ENCODE measurements around the gene DNA2.

Gene DNA2

DNA sequence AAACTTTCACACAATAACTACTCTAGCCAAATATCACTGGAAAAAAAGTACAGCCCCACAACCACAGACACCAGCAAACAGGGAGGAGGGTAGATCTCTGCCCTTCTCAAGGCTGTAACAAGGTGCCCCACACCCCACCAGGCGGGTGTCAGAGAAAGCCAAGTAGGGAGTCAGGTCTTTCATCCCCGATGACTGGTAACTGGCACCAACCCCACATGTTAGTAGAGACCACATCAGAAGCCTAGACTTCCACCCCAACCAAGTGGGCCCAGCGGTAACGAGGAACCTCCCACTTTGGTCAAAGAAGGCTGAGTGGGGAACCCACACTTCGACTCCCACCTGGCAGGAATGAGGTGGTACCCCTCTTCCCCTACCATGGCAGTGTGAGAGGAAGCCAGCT is 48.3 kb downstream of the DNA2 start:
- Mint-ChIP-seq H3K36me3 (ENCODE audit: low read depth) (peaks cover 12% of the 10 kb centered on the region), H3K9me3 (no peaks in the 10 kb centered on the region), H3K27ac (no peak overlapping the region), H3K4me3 (no peak overlapping the region), H3K27me3 (no peaks in the 10 kb centered on the region), H3K4me1 (ENCODE audit: low read depth) (no peaks in the 10 kb centered on the region)
- intact Hi-C loops (cut with micrococcal nuclease): no loop called here

DNA sequence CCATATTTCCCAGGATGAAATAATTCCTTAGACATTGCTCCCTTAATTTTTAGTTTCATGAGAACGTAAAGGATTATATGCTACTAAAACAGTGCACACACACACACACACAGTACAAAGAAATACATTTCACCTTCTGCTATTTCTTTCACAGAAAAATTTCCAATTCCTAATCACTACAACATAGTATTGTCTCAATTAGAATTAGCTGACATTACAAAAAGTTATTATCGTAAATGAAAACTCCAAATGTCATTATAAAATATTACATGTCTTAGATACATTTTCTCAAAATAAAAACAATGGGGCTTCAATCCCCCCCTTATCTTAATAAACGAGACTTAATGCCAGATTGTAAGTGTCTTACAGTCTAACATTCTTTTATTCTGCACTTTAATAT is 52.4 kb downstream of the DNA2 start:
- H3K4me1 Mint-ChIP-seq (ENCODE audit: low read depth): no peaks in the 10 kb centered on the region
- no peaks in the 10 kb centered on the region for H3K9me3 Mint-ChIP-seq
- no peak overlapping the region for H3K4me3 Mint-ChIP-seq
- intact Hi-C loops (cut with micrococcal nuclease): no loop called here
- no peak overlapping the region for H3K27ac Mint-ChIP-seq
- no peaks in the 10 kb centered on the region for H3K27me3 Mint-ChIP-seq
- peaks cover 8% of the 10 kb centered on the region for H3K36me3 Mint-ChIP-seq (ENCODE audit: low read depth)

DNA sequence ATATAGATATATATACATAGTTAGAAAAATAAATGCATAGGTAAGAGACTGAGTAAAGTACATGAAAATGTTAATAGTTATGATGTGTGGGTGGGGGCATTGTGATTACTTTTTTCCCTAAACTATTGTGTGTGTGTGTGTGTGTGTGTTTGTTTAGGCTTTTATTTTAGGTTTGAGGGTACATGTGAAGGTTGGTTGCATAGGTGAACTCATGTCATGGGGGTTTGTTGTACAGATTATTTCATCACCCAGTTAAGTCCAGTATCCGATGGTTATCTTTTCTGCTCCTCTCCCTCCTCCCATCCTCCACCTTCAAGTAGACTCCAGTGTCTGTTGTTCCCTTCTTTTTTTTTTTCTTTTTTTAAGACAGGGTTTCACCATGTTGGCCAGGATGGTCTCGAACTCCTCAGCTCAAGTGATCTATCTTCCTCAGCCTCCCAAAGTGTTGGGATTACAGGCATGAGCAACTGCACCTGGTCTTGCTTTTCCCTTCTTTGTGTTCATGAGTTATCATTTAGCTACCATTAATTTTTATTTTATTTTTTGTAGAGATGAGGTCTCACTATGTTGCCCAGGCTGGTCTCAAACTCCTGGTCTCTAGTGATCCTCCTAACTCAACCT is 62.8 kb downstream of the DNA2 start:
- Mint-ChIP-seq H3K27ac (no peak overlapping the region), H3K4me1 (ENCODE audit: low read depth) (peaks cover 20% of the 10 kb centered on the region), H3K36me3 (ENCODE audit: low read depth) (peaks cover 10% of the 10 kb centered on the region), H3K9me3 (no peaks in the 10 kb centered on the region), H3K27me3 (peaks cover 1% of the 10 kb centered on the region), H3K4me3 (no peak overlapping the region)
- intact Hi-C loops (cut with micrococcal nuclease): loop anchor here (5.0 kb wide), 3 partner anchors 77 to 493 kb away; partner anchors contain the start of genes DDX50, HNRNPH3, PBLD and SLC25A16

DNA sequence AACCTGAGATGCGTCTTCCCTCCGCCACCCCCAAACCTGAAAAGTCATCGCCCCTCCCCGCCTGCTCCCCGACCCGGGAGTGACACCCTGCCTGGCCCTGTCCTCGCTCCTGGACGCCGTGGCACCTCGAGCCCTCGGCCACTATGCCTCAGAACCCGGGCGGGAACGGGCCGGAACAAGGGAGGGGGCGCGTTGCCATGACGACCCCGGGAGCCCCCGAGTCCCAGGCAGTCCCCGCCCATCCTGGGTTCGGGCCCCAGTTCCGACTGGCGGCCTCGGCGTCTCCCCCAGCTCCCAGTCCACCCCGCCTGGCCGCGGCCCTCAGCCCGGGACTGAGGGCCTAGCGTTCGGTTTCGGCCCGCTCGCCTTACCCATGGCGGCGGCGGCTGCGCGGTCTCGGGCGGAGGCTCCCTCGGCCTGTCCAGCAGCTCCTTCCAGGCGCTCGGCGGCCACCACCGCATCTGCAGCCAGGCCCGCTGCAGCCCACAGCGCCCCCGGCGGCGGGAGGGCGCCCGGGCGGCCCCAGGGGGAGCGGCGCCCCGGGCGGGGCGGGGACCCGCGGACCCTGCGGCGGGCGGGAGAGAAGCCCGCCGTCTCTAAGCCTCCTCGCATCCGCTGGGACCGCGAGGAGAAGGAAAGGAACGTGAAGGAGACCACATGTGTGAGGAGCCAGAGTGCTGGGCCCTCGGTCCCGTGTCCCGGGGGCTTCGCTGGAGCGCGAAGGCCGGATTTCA is 64.8 kb downstream of the DNA2 start, which contains the start of gene RUFY2:
RUFY2 (minus strand) TSS at position 463 of the 734 bp plus-strand sequence; CDS start at position 375, 88 bp downstream.
- Mint-ChIP-seq H3K4me1 (ENCODE audit: low read depth) (peaks cover 20% of the 10 kb centered on the region), H3K4me3 (peak within 1 kb of the TSS; percentile 96), H3K27me3 (peaks cover 1% of the 10 kb centered on the region), H3K36me3 (ENCODE audit: low read depth) (peaks cover 10% of the 10 kb centered on the region), H3K9me3 (no peaks in the 10 kb centered on the region), H3K27ac (peak within 1 kb of the TSS; percentile 95)
- intact Hi-C loops (cut with micrococcal nuclease): loop anchor here (5.0 kb wide), 3 partner anchors 75 to 495 kb away; partner anchors contain the start of genes DDX50, HNRNPH3, PBLD and SLC25A16

DNA sequence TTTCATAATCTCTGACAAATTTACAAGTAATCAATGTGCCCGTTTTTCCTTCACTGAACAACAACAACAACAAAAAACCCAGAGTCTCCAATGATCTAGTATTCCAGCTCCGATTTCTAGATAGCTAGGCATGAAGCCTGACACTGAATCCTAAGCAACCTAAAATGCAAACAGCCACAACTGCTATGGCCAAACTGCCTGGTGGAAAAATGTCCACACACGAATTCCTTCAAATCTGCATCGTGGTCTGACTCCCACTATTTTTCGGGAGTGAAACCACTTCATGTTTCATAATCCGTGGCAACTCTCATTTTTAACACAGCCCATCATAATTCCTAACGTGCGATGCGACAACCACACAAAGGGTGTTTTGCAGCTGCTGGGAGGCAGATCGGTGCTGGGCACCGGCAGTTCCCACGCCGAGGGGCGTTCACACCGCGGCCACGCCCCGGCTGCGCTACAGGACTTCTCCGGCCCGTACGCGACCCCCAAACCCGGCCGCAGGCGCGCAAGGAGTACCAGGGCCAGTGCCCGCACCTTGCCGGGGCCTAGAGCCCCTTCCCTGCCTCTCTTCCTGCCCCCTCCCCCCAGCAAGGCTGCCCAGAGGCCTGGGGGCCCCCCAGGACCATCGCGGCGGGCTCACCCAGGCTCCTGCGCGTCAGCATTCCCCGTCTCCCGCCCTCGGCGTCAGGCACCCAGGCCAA is 65.5 kb downstream of the DNA2 start:
- peaks cover 1% of the 10 kb centered on the region for H3K27me3 Mint-ChIP-seq
- intact Hi-C loops (cut with micrococcal nuclease): loop anchor here (5.0 kb wide), 3 partner anchors 74 to 496 kb away; partner anchors contain the start of genes DDX50, HNRNPH3, PBLD and SLC25A16

DNA sequence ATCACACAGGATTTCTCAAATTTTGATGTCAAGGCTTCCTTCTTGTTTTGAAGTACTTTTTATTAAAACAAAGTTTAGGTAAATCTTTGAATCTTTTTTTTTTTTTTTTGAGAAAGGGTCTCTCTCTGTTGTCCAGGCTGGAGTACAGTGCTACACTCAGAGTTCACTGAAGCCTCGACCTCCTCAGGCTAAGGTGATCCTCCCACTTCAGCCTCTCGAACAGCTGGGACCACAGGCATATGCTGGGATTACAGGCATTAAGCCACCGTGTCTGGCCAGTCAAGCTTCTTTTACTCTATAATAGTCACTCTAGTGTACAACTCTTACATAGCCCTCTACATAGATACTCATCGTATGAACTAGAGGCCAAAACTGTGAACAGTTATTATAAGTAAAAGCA is 68.1 kb downstream of the DNA2 start:
- H3K4me3 Mint-ChIP-seq: no peak overlapping the region
- H3K4me1 Mint-ChIP-seq (ENCODE audit: low read depth): peaks cover 20% of the 10 kb centered on the region
- H3K9me3 Mint-ChIP-seq: no peaks in the 10 kb centered on the region
- intact Hi-C loops (cut with micrococcal nuclease): no loop called here
- H3K27ac Mint-ChIP-seq: no peak overlapping the region
- H3K27me3 Mint-ChIP-seq: peaks cover 1% of the 10 kb centered on the region
- H3K36me3 Mint-ChIP-seq (ENCODE audit: low read depth): peaks cover 40% of the 10 kb centered on the region

More for the DNA sequence above, 65.5 kb downstream of the DNA2 start:
- Mint-ChIP-seq H3K27ac (peak overlapping the region; percentile 95), H3K4me3 (peak overlapping the region; percentile 96), H3K9me3 (no peaks in the 10 kb centered on the region), H3K4me1 (ENCODE audit: low read depth) (peaks cover 20% of the 10 kb centered on the region), H3K36me3 (ENCODE audit: low read depth) (peaks cover 15% of the 10 kb centered on the region)

DNA sequence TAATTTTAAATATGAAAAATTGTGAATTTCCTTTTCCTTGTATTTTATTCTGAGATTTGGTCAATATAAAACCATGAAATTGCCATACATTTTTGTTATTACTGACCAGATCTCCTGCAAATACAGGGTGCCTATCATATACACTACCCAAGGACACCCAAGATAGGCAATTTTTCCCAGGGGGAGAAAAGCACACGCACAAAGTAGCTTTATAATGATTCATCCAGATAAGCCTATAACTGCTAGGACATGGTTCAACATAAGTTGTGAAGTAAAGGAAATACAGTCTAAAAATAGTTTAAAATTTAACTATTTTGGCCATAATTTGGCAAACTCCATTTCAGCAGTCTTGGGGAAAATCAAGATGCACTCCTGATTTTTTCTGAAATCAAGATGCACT is 69.5 kb downstream of the DNA2 start:
- no peaks in the 10 kb centered on the region for H3K27me3 Mint-ChIP-seq
- no peak overlapping the region for H3K4me3 Mint-ChIP-seq
- H3K9me3 Mint-ChIP-seq: no peaks in the 10 kb centered on the region
- H3K4me1 Mint-ChIP-seq (ENCODE audit: low read depth): peaks cover 20% of the 10 kb centered on the region
- intact Hi-C loops (cut with micrococcal nuclease): no loop called here
- H3K27ac Mint-ChIP-seq: no peak overlapping the region
- peaks cover 40% of the 10 kb centered on the region for H3K36me3 Mint-ChIP-seq (ENCODE audit: low read depth)

DNA sequence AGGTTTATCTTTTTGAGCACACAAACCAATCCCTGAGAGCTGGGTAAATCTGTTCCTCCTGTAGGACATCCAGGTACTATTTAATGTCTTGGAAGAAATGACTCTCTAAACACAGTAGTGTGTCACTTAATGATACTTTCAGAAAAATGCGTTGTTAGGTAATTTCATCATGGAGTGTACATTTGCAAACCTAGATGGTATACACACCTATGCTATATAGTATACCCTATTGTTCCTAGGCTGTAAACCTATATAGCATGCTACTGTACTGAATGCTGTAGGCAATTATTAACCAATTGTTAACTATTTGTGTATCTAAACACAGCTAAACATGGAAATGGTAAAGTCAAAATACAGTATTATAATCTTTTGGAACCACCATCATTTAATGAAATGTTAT is 74.8 kb downstream of the DNA2 start:
- H3K9me3 Mint-ChIP-seq: no peaks in the 10 kb centered on the region
- no peak overlapping the region for H3K27ac Mint-ChIP-seq
- no peak overlapping the region for H3K4me3 Mint-ChIP-seq
- no peaks in the 10 kb centered on the region for H3K4me1 Mint-ChIP-seq (ENCODE audit: low read depth)
- intact Hi-C loops (cut with micrococcal nuclease): no loop called here
- H3K27me3 Mint-ChIP-seq: no peaks in the 10 kb centered on the region
- peaks cover 67% of the 10 kb centered on the region for H3K36me3 Mint-ChIP-seq (ENCODE audit: low read depth)

DNA sequence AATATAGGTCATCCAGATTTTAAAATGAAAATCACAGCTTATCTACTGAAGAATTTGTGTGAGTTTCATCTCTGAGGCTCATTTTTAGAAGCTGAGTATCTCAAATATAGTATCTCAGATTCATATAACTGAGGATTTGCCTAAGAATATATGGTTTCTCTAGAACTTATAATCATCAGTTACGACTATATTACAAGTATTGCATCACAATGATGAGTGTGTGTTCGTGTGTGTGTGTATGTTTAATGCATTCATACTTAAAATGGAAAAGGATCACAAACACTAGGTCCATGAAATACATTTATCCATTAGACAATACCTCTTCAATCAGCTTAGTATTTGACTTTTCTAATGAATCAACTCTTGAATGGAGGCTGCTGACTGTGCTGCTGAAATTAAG is 86.0 kb downstream of the DNA2 start:
- Mint-ChIP-seq H3K27me3 (no peaks in the 10 kb centered on the region), H3K36me3 (ENCODE audit: low read depth) (peaks cover 90% of the 10 kb centered on the region), H3K27ac (no peak overlapping the region), H3K9me3 (no peaks in the 10 kb centered on the region), H3K4me1 (ENCODE audit: low read depth) (no peaks in the 10 kb centered on the region), H3K4me3 (no peak overlapping the region)
- intact Hi-C loops (cut with micrococcal nuclease): no loop called here

DNA sequence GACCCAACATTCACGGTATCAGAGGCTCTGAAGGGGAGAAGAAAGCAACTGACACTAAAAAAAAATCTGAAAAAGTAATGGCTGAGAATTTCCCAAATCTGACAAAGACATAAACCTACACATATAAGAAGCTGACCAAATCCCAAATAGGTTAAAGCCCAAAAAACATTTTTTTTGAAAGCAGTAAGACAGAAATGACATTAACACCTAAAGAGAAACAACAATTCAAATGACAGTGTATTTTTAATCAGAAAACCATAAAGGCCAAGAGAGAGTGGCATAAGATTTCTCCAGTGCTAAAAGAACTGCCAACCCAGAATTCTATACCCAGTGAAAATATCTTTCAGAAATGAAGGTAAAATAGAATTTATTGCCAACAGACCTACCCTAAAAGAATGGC is 100.2 kb downstream of the DNA2 start:
- Mint-ChIP-seq H3K4me3 (no peak overlapping the region), H3K27ac (no peak overlapping the region), H3K27me3 (no peaks in the 10 kb centered on the region), H3K9me3 (peaks cover 15% of the 10 kb centered on the region), H3K36me3 (ENCODE audit: low read depth) (peaks cover 77% of the 10 kb centered on the region), H3K4me1 (ENCODE audit: low read depth) (no peaks in the 10 kb centered on the region)
- intact Hi-C loops (cut with micrococcal nuclease): no loop called here

DNA sequence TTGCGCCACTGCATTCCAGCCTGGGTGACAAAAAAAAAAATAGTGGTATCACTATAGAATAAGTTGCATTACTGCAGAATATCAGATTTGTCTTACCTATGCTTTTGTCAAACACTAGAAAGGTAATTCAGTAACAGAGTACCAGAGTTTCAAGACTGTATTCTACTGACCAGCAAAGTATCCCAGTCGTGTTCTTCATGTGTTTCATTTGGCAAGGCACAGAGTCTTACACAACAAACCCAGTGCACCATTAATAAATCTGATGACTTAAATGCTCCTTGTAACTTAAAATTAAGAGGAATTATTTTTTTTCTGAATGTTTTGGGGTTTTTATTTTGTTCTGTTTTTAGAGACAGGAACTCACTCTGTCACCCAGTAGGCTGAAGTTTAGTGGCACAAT is 104.7 kb downstream of the DNA2 start:
- Mint-ChIP-seq H3K27ac (no peak overlapping the region), H3K9me3 (peaks cover 9% of the 10 kb centered on the region), H3K27me3 (no peaks in the 10 kb centered on the region), H3K4me1 (ENCODE audit: low read depth) (no peaks in the 10 kb centered on the region), H3K36me3 (ENCODE audit: low read depth) (peaks cover 71% of the 10 kb centered on the region), H3K4me3 (no peak overlapping the region)
- intact Hi-C loops (cut with micrococcal nuclease): no loop called here

DNA sequence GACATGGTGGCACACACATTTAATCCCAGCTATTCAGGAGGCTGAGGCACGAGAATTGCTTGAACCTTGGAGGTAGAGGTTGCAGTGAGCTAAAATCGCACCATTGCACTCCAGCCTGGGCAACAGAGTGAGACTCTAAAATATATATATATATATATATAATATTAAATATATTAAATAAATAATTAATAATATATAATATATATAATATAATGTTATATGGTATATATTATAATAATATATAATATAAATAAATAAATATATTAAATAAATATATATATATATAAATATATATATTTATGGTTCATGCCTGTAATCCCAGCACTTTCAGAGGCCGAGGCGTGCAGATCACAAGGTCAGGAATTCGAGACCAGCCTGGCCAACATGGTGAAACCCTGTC is 105.2 kb downstream of the DNA2 start:
- H3K36me3 Mint-ChIP-seq (ENCODE audit: low read depth): peaks cover 71% of the 10 kb centered on the region
- no peak overlapping the region for H3K27ac Mint-ChIP-seq
- H3K4me1 Mint-ChIP-seq (ENCODE audit: low read depth): no peaks in the 10 kb centered on the region
- no peaks in the 10 kb centered on the region for H3K27me3 Mint-ChIP-seq
- intact Hi-C loops (cut with micrococcal nuclease): no loop called here
- H3K9me3 Mint-ChIP-seq: peaks cover 5% of the 10 kb centered on the region
- no peak overlapping the region for H3K4me3 Mint-ChIP-seq

DNA sequence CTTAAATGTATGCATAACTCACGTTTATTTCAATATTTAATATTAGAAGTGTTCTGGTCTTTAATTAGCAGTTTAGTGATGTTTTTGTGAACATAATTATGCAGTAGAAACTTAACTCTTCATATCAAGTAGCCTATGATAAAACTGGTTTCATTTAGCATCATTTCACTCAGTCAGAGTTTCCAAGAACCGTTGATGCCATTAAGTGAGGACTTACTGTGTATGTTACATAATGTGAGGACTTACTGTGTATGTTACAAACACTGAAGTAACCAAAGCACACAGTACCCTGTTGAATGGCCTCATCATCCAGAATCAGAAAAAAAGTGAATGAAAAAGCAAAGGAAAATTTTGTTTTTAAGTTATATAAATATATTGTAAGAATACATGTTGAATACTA is 106.2 kb downstream of the DNA2 start:
- intact Hi-C loops (cut with micrococcal nuclease): no loop called here
- Mint-ChIP-seq H3K9me3 (no peaks in the 10 kb centered on the region), H3K4me1 (ENCODE audit: low read depth) (no peaks in the 10 kb centered on the region), H3K36me3 (ENCODE audit: low read depth) (peaks cover 68% of the 10 kb centered on the region), H3K27ac (no peak overlapping the region), H3K4me3 (no peak overlapping the region), H3K27me3 (no peaks in the 10 kb centered on the region)
